ENCODE measurements around the gene PSMC3. TPM values are rescaled to one million over a fixed set of nuclear protein-coding genes. Genes with fewer than 3 reads are reported as not detected.

PSMC3 gene
- total RNA-seq, 1 experiment from 2014 or later, result 701 TPM

DNA sequence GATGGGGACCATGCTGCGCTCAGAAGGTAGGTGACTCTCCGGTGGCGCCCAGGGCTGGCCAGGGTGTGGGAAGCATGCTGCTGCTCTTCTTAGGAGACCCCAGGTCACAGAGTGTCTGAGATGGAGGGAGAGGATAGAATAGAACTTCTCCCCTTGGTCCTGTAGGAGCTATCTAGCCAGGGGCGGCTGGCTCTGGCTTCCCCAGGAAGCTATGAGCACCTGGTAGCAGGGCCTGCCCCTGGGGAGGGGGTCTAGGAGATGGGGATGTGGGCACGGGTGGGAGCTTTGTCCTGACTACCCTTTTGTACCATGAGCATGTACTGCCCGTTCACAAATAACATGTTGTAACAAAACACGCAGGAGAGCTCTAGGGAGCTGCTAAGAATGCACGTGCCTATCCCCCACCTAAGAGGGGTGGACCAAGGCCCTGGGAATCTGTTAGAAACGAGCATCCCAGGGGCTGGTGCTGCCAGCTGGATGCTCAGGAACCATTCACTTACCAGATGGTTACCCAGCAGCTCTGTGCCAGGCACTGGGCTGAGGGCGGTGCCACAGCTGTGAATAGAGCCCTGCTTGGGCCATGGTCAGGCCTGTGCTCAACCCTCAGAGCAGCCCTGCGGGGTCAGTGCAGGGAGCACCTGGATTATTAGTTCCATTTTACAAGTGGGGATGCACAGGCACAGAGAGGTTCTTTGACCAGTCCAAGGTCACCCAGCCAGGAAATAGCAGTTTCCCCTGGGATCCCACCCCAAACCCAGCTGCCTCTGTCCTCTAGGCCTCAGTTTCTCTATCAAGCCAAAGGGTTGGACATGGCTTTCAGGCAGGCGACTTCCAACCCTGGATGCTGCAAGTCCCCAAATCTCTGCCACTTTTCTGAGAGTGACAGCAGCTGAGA lies 15.6 kb downstream of the PSMC3 start:
- no peaks in the 10 kb centered on the region for H3K9me3 ChIP-seq (ENCODE audit: low read depth, low read length, poor library complexity, severe bottlenecking)
- BruUV-seq (replicated peaks), result no TSS peak
- POLR2A ChIA-PET (ENCODE audit: low non-redundant PET), result no interaction called here

DNA sequence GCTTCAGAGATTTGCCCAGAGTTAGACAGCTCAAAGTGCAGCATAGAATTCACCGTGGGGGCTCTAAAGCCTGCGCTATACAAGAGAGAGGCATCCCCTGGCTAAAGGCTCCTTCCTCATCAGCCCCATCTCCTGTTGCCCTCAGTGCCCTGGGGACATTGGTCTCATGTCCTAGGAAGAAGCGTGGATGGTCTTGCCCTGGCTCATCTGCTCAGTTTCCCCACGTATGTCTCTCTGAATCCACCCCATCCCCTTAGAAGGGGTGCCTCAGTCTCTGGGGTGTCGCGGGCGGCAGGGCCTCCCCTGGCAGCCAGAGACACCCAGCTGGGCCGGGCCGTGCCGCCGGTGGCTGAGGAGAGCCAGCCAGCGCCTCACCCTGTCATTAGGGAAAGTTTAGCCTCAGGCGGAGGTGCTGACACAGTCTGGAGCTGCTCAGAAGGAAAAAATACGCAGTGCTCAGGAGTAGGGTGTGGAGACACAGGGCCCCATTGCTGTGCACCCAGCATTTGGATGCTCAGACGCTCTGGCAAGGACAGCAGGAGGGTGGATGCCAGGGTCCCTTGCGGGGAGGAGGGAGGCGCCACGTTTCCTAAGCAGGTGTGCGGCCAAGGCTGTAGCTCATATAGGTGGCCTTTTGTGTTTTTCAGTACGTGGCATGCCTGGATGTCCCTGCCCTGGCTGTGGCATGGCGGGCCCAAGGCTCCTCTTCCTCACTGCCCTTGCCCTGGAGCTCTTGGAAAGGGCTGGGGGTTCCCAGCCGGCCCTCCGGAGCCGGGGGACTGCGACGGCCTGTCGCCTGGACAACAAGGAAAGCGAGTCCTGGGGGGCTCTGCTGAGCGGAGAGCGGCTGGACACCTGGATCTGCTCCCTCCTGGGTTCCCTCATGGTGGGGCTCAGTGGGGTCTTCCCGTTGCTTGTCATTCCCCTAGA lies 16.5 kb downstream of the PSMC3 start:
- no TSS peak for BruUV-seq (replicated peaks)
- ChIA-PET CTCF (interaction anchor here (0.5 to 0.9 kb wide), 3 partner anchors 45 to 1882 kb away, joined by 3 to 4 read pairs (median 4); no protein-coding TSS in a partner anchor), POLR2A (ENCODE audit: low non-redundant PET) (no interaction called here)
- Histone ChIP-seq H3K9me3 (ENCODE audit: low read depth, low read length, poor library complexity, severe bottlenecking) (no peaks in the 10 kb centered on the region), H3K27me3 (replicated peaks; ENCODE audit: insufficient read depth, low read depth, low read length, poor library complexity) (no peaks in the 10 kb centered on the region), H3K4me3 (ENCODE audit: low read depth, low read length, poor library complexity, severe bottlenecking) (peak overlapping the region; percentile 70), H3K36me3 (ENCODE audit: insufficient read depth, low read length, poor library complexity, severe bottlenecking) (peaks cover 32% of the 10 kb centered on the region), H3K4me1 (ENCODE audit: insufficient read depth, low read length, poor library complexity, severe bottlenecking) (peaks cover 21% of the 10 kb centered on the region), H3K27ac (ENCODE audit: low read depth, low read length, poor library complexity, severe bottlenecking) (peak overlapping the region; percentile 83)
- no peak for TF ChIP-seq EZH2 (IDR thresholded peaks at IDR 0.05; ENCODE audit: borderline replicate concordance, low read depth, low read length, poor library complexity, severe bottlenecking)
- TF ChIP-seq, protein P1, sequence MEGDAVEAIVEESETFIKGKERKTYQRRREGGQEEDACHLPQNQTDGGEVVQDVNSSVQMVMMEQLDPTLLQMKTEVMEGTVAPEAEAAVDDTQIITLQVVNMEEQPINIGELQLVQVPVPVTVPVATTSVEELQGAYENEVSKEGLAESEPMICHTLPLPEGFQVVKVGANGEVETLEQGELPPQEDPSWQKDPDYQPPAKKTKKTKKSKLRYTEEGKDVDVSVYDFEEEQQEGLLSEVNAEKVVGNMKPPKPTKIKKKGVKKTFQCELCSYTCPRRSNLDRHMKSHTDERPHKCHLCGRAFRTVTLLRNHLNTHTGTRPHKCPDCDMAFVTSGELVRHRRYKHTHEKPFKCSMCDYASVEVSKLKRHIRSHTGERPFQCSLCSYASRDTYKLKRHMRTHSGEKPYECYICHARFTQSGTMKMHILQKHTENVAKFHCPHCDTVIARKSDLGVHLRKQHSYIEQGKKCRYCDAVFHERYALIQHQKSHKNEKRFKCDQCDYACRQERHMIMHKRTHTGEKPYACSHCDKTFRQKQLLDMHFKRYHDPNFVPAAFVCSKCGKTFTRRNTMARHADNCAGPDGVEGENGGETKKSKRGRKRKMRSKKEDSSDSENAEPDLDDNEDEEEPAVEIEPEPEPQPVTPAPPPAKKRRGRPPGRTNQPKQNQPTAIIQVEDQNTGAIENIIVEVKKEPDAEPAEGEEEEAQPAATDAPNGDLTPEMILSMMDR (conservative IDR thresholded peaks at IDR 0.05; ENCODE audit: low read depth, low read length), result no peak
- no peak for DNase-seq (ENCODE audit: low spot score)
- intact Hi-C loops (cut with micrococcal nuclease; ENCODE audit: unreplicated experiment), result loop anchor here (10.0 kb wide), 1 partner anchor 445 kb away; no protein-coding TSS in a partner anchor

More for the DNA sequence above, 15.6 kb downstream of the PSMC3 start:
- H3K27ac ChIP-seq (ENCODE audit: low read depth, low read length, poor library complexity, severe bottlenecking), result no peak overlapping the region
- H3K4me3 ChIP-seq (ENCODE audit: low read depth, low read length, poor library complexity, severe bottlenecking), result no peak overlapping the region
- H3K36me3 ChIP-seq (ENCODE audit: insufficient read depth, low read length, poor library complexity, severe bottlenecking), result peaks cover 41% of the 10 kb centered on the region
- TF ChIP-seq EZH2 (IDR thresholded peaks at IDR 0.05; ENCODE audit: borderline replicate concordance, low read depth, low read length, poor library complexity, severe bottlenecking), result no peak
- TF ChIP-seq, protein P1 (conservative IDR thresholded peaks at IDR 0.05; ENCODE audit: low read depth, low read length), result no peak
- CTCF ChIA-PET, result interaction anchor here (0.6 to 1.5 kb wide), 2 partner anchors 11 to 1883 kb away, joined by 3 to 4 read pairs; no protein-coding TSS in a partner anchor
- intact Hi-C loops (cut with micrococcal nuclease; ENCODE audit: unreplicated experiment), result no loop called here
- peaks cover 25% of the 10 kb centered on the region for H3K4me1 ChIP-seq (ENCODE audit: insufficient read depth, low read length, poor library complexity, severe bottlenecking)
- no peak for DNase-seq (ENCODE audit: low spot score)
- H3K27me3 ChIP-seq (replicated peaks; ENCODE audit: insufficient read depth, low read depth, low read length, poor library complexity), result no peaks in the 10 kb centered on the region

Measured in A673 (cell line).